GM10266 (cell line): ENCODE measurements around the gene FARP2.

ENCODE experiments used
- DNase-seq: peaks from one replicate; pipeline ENCODE4 v3.0.0; 2012; ENCODE audit errors: extremely low spot score
- TF ChIP-seq, protein P1 (sequence below): IDR thresholded peaks from 2 replicates; pipeline ENCODE4 v1.5.1; 2012; ENCODE audit warnings: mild to moderate bottlenecking, low read depth; ENCODE audit not compliant: control insufficient read depth, insufficient read depth; ENCODE audit errors: missing control alignments

FARP2 gene

DNA sequence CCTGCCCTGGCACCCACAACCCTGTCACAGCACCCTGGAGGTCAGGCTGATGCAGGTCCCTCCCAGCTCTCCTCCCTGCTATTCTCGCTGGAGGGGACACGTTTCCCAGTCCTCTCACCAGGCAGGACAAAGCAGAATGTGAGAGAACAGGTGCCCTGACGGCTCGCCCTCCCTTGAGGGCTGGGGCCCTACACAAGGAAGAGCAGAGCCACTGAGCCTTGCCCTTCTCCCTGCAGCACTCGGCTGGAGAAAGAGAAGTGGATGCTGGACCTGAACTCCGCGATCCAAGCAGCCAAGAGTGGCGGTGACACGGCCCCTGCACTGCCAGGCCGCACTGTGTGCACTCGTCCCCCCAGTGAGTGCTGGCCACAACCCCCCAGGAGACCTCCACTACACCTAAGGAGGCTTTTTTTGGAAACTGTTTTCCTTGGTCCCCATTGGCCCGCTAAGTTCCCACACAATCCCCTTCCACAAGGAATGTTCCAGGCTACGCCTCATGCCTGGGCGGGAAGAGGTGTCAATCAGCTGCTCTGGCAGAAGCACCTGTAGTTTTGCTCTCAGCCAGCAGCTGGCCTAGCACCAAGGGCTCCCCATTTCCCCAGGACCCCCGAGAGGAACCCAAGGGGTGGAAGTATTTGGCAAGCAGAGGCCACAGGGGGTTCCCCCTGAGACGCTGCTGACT lies 134.9 kb downstream of the FARP2 start:
- TF ChIP-seq, protein P1, sequence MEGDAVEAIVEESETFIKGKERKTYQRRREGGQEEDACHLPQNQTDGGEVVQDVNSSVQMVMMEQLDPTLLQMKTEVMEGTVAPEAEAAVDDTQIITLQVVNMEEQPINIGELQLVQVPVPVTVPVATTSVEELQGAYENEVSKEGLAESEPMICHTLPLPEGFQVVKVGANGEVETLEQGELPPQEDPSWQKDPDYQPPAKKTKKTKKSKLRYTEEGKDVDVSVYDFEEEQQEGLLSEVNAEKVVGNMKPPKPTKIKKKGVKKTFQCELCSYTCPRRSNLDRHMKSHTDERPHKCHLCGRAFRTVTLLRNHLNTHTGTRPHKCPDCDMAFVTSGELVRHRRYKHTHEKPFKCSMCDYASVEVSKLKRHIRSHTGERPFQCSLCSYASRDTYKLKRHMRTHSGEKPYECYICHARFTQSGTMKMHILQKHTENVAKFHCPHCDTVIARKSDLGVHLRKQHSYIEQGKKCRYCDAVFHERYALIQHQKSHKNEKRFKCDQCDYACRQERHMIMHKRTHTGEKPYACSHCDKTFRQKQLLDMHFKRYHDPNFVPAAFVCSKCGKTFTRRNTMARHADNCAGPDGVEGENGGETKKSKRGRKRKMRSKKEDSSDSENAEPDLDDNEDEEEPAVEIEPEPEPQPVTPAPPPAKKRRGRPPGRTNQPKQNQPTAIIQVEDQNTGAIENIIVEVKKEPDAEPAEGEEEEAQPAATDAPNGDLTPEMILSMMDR = no peak

DNA sequence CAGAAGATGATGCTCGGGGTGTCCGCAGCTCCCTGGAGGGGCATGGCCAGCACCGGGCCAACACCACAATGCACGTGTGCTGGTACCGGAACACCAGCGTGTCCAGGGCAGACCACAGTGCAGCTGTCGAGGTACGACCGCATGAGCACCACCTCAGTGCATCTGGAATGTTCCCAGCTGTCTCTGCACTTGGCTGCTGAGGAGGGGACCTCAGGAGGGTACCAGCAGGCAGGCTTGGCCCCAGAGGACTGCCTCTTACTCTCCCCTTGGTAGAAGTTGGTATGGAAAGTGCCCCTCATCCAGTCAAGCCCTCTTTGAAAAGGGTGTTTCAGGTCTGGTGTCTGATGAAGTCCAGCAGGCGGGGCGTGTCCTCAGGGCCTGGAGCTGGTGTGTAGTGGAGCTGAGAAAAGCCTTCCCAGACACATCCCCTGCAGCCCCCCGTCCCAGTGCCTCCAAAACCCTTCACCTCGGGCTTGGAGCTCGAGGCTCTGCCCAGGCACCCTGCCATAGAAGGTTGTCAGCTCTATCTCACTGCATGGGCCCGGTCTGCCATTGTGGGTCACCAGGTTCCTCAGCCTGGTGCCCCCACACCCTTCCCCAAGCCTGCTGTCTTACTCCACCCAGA lies 135.6 kb downstream of the FARP2 start:
- no peak for DNase-seq
- TF ChIP-seq, protein P1 = no peak

More for the DNA sequence above, 134.9 kb downstream of the FARP2 start:
- DNase-seq = no peak

DNA sequence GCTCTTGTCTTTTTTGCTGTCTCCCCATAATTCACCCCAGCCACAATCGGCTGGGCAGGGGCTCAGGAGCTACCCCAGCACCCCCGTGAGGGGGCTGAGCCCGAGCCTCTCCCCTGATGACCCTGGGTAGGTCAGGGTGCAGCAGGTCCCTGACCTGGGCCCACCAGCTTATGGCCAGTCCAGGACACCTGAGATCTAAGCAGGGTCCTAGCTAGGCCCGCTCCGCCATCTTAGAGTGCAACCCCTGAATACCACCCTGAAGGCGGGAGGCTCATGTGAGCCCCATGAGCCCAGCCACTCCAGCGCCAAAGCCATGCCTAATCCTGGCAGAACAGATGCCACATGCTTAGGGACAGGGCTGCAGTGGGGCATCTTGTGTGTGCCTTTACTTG lies 136.1 kb downstream of the FARP2 start:
- TF ChIP-seq, protein P1 = no peak
- no peak for DNase-seq

DNA sequence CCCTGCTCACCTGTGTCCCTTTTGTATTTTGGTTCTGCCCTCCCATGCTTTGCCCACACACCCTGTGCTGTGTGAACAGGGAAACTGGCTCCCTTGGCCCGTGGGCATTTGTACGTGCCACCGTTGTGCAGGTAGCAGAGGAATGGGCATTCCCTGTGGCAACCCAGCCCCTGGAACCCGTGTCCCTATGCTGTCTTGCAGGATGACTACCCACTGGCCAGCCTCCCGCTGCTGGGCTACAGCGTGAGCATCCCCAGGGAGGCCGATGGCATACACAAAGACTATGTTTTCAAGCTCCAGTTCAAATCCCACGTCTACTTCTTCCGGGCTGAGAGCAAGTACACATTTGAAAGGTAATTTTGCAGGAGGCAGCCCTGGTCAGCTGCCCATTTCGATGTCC lies 137.0 kb downstream of the FARP2 start:
- DNase-seq = no peak
- TF ChIP-seq, protein P1 = no peak

DNA sequence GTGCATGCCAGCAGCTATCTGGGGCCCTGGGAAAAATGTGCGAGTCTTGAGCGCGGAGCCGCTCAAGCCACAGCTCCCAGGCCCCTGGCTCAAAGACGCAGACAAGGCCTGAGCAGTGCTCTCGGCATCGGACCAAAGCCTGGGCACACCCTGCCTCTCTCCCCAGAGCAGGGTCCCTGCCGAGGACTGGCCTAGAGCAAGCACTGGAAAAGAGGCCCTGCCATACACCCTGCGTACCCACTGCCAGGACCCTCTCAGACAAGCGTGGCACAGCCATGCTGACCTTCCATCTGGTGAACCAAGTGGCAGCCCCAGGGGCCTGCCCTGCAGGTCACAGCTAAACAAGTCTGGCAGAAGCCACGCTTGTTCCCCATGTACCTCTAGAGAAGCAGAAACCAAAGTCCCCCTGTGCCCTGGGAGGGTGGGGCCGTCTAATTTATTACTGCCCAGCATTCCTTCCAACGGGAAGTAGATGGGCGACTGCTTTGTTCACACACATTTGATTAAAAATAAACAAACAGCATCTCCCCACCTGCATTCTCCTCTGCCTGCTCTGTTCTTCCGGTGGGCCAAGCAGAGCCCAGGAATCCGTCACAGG lies 138.3 kb downstream of the FARP2 start:
- no peak for DNase-seq
- TF ChIP-seq, protein P1 = no peak

DNA sequence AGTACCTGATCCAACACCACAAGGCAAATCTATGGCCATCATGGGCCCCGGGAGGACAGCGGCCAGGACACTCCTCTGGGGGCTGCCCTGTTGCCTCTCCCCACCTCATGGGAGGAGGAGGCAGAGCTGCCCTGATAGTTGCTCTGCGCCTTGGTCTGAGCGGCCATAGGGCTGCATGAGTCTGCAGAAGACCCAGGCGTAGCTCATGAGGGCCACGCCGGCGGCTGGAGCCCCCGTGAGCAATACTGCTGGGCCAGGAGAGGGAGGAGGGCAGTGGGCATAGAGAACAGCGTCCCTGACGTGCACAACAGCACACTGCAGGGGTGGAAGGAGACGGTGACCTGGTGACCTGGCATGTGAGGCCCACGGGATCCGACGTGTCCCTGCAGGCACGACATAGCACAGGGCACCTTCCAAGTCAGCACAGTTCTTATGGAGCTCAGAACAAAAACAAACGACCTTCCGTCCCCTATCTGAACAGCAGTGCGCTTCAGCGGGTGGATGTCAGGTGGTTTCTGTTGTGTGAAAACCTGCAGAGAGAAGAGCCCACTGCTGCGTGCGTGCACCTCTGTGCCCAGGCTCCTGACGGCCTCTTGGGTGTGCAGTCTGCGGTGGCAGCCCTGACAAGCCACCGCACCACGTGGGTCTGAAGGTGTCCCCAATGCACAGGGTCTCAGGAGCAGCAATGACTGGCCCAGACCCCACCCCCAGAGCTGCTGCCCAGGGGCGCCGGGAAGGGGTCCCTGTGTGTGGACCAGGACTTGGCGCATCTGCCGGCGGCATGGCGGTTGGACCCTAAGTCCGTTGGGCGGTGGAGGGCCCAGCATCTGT lies 139.3 kb downstream of the FARP2 start:
- DNase-seq = no peak
- TF ChIP-seq, protein P1 = no peak
